NCI-H1417 (cell line): ENCODE measurements around the gene INTS6L.
"Not testable (repeated sequence)": the region's sequence is repeated elsewhere in the genome, so short reads cannot be mapped to it uniquely, and the experiment has no call there.

Experiments
- DNase-seq, 3 experiments: peaks; one replicate each; lab custom pipeline; 2025; lab: John Stamatoyannopoulos, UW

INTS6L gene

DNA sequence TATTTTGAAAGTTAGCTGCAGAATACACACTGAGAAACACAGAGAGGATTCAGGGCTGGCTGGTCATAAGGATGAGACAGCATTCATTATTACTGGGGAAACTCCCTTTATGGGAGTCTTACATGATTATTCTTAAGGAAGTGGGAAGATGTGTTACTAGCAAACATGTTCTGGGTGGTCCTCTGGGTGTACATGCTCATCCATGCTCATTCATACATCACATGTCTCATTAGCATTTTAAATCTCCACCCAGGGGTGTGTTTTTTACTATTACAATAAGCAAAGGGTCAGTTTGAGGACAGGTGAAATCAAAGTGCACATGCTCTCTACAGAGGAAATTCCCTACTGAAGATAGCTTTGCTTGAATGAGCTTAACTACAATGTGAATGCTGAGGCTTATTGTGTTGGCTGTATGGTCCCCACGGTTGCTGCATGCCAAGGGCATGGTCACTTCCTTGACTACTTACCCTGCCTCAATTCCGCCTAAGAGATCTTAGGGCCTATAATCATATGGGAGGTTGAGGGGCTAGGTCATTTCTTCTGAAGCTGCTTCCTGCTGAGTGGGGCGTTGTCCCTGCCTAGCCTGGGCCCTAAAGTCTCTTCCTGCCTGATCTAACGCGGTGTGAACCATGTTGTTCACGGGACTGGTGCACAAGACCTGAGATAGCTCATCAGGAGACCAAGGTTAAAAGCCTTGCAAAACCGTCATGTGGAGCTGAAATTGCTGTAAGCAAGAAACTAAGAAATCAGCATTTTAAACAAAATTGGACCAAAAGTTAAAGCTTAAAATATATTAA, 104.1 kb downstream of the INTS6L start:
- DNase-seq, result not testable (repeated sequence)

DNA sequence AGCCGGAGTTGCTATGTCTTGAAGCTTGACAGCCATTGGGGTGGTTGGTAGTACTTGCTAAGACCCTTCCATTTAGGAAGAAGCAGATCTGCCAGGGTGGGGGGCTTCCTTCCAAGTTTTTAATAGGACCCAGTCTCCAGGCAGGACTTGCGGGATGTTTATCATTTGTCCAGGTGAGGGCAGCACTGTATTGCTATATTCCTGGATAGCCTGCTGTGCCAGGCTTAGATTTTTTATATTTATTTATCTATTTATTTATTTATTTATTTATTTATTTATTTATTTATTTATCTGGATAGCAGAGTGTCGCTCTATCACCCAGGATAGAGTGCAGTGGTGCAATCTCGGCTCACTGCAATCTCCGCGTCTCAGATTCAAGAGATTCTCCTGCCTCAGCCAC, 105.5 kb downstream of the INTS6L start:
- peak in 2 of 3 experiments; percentile 2 to 20 for DNase-seq

DNA sequence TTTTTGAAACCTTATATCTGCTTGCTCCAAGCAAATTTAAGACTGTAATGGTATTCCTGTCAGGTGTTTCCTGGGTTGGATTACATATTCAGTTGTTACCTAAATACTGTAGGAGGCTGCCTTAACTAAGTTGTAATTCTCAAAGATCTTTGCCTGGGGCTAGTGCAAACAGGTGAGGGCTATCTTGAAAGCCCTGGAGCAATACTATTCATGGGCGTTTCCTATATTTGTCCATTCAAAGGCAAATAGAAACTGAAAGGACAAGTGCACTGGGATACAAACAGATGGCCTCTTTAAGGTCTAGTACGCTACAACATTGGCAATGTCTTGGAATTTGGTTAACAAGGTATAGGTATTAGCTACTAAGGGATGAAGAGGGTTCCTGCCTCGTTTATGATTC, 108.9 kb downstream of the INTS6L start:
- peak in 1 of 3 experiments; percentile 10 for DNase-seq
